Measurements from ENCODE around the gene NES.
A peak's percentile ranks its signal among the peaks of the same experiment; 100 is the strongest.

NES gene

DNA sequence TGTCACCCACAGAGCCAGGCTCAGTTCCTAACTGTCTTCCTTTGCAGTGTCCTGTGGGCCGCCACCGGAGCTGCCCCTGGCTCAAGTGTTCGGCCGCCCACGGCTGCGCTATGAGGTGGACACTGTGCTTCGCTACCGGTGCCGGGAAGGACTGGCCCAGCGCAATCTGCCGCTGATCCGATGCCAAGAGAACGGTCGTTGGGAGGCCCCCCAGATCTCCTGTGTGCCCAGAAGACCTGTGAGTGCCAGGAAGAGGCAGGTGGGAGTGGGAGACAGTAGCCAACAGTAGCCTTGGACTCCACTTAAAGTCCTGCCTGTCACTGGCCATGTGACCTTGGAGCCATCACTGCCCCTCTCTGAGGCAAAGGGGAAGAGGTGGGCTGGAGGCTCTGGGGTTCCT lies 18.7 kb downstream of the NES start:
- TF ChIP-seq CTCF (IDR thresholded peaks at IDR 0.05; ENCODE audit: low read length) (no peak), EZH2phosphoT487 (IDR thresholded peaks at IDR 0.05; ENCODE audit: low read length) (no peak), EZH2 (optimal IDR thresholded peaks at IDR 0.05; ENCODE audit: low read depth, low read length) (no peak)
- peaks cover 29% of the 10 kb centered on the region for H3F3A ChIP-seq (ENCODE audit: insufficient read depth, low read length)
- H3K9me3 ChIP-seq (replicated peaks; ENCODE audit: insufficient read depth, low read length), result no peaks in the 10 kb centered on the region
- H3K4me1 ChIP-seq (ENCODE audit: low read length), result peaks cover 41% of the 10 kb centered on the region
- H2AFZ ChIP-seq (ENCODE audit: low read length), result no peak overlapping the region
- peaks cover 37% of the 10 kb centered on the region for H4K20me1 ChIP-seq (ENCODE audit: insufficient read depth, low read length)
- H3K27me3 ChIP-seq (replicated peaks; ENCODE audit: insufficient read depth, low read length), result no peaks in the 10 kb centered on the region
- no peak for DNase-seq
- H3K9me2 ChIP-seq (replicated peaks; ENCODE audit: insufficient read depth, low read length), result no peaks in the 10 kb centered on the region
- H3K27ac ChIP-seq (ENCODE audit: low read length), result no peak overlapping the region
- H3K4me3 ChIP-seq (ENCODE audit: low read length), result no peak overlapping the region
- H3K36me3 ChIP-seq (replicated peaks; ENCODE audit: insufficient read depth, low read length), result no peaks in the 10 kb centered on the region
- peak overlapping the region; percentile 76 for H3K4me2 ChIP-seq (ENCODE audit: low read depth, low read length)
- H3K79me2 ChIP-seq (ENCODE audit: low read length), result peaks cover 82% of the 10 kb centered on the region
- no peak overlapping the region for H3K9ac ChIP-seq (ENCODE audit: low read length)

DNA sequence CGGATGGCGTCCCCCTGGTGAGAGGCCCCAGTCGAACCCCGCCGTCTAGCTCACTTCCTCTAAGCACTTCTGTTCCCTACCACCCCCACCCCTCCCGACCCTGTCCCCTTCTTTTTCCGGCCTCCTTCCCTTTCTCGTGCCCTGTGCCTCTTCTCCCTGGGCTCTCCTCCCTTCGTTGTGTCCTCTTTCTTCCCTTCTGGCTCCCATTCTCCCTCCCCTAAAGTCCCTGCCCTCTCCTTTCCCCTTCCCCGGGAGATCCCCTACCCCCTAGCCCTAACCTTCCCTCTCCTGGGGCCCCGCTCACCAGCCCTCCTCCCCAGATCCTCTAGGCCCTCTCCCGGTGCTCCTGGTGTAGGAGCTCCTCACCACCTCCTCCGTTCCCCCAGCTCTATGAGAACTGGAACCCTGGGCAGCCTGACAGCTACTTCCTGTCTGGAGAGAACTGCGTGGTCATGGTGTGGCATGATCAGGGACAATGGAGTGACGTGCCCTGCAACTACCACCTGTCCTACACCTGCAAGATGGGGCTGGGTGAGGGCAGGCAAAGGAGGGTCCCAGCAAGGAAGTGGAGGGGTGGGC lies 19.4 kb downstream of the NES start:
- no peak overlapping the region for H2AFZ ChIP-seq (ENCODE audit: low read length)
- H3K4me2 ChIP-seq (ENCODE audit: low read depth, low read length), result peak overlapping the region; percentile 76
- peaks cover 89% of the 10 kb centered on the region for H3K79me2 ChIP-seq (ENCODE audit: low read length)
- TF ChIP-seq EZH2 (optimal IDR thresholded peaks at IDR 0.05; ENCODE audit: low read depth, low read length) (no peak), CTCF (IDR thresholded peaks at IDR 0.05; ENCODE audit: low read length) (no peak; the same call in 1 of the 2 replicates), EZH2phosphoT487 (IDR thresholded peaks at IDR 0.05; ENCODE audit: low read length) (no peak)
- H3K9ac ChIP-seq (ENCODE audit: low read length), result peak overlapping the region; percentile 32; the same call in 1 of the 2 replicates
- H3K27me3 ChIP-seq (replicated peaks; ENCODE audit: insufficient read depth, low read length), result no peaks in the 10 kb centered on the region
- H3K9me2 ChIP-seq (replicated peaks; ENCODE audit: insufficient read depth, low read length), result no peaks in the 10 kb centered on the region
- H3K4me1 ChIP-seq (ENCODE audit: low read length), result peaks cover 34% of the 10 kb centered on the region
- peak overlapping the region; percentile 28; the same call in 1 of the 2 replicates for H3K27ac ChIP-seq (ENCODE audit: low read length)
- DNase-seq, result peak; percentile 37
- H3K4me3 ChIP-seq (ENCODE audit: low read length), result peak overlapping the region; percentile 32; the same call in 1 of the 2 replicates
- H3F3A ChIP-seq (ENCODE audit: insufficient read depth, low read length), result peaks cover 29% of the 10 kb centered on the region
- H3K9me3 ChIP-seq (replicated peaks; ENCODE audit: insufficient read depth, low read length), result no peaks in the 10 kb centered on the region
- H4K20me1 ChIP-seq (ENCODE audit: insufficient read depth, low read length), result peaks cover 41% of the 10 kb centered on the region
- no peaks in the 10 kb centered on the region for H3K36me3 ChIP-seq (replicated peaks; ENCODE audit: insufficient read depth, low read length)

DNA sequence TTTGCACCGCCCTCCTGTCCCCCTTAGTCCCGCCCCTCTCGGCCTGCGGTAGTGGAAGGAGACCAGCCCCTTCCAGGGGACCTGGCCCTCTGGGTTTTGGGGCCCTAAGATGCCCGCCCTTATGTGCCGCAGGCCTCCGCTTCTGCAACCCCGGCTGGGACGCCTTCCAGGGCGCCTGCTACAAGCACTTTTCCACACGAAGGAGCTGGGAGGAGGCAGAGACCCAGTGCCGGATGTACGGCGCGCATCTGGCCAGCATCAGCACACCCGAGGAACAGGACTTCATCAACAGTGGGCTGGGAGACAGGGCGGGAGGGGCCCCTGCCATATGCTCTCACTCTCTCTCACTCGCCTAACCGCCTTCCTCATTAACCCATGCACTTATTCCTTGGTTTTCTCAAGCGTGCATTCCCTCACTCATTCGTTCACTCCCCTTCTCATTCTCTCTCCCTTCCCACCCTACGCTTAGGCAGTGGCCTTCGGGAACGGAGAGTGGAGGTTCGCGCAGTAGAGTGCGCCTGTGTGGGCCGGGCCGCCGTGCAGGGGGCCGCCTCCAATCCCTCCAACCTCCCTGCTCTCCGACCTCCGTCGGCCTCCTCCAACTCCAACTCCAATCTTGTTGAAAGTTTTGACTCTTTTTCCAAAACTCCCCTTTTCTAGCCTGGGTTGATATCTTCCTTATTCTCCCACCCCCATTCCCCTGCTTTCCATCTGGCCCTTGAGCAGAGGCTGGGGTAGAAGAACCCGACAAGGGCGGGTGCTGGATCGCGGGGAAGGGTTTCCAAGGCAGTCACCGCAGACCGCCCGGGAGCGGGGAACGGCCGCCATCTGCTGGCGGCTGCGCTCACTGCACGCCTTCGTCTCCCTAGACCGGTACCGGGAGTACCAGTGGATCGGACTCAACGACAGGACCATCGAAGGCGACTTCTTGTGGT lies 20.1 kb downstream of the NES start:
- H3K9ac ChIP-seq (ENCODE audit: low read length), result peak overlapping the region; percentile 32; the same call in 1 of the 2 replicates
- H3K27me3 ChIP-seq (replicated peaks; ENCODE audit: insufficient read depth, low read length), result no peaks in the 10 kb centered on the region
- peaks cover 94% of the 10 kb centered on the region for H3K79me2 ChIP-seq (ENCODE audit: low read length)
- H3K4me1 ChIP-seq (ENCODE audit: low read length), result peaks cover 27% of the 10 kb centered on the region
- H3K9me3 ChIP-seq (replicated peaks; ENCODE audit: insufficient read depth, low read length), result no peaks in the 10 kb centered on the region
- no peaks in the 10 kb centered on the region for H3K9me2 ChIP-seq (replicated peaks; ENCODE audit: insufficient read depth, low read length)
- H3K4me3 ChIP-seq (ENCODE audit: low read length), result peak overlapping the region; percentile 32; the same call in 1 of the 2 replicates
- peak; percentile 67 for DNase-seq
- no peaks in the 10 kb centered on the region for H3K36me3 ChIP-seq (replicated peaks; ENCODE audit: insufficient read depth, low read length)
- no peak overlapping the region for H2AFZ ChIP-seq (ENCODE audit: low read length)
- H4K20me1 ChIP-seq (ENCODE audit: insufficient read depth, low read length), result peaks cover 46% of the 10 kb centered on the region
- H3K4me2 ChIP-seq (ENCODE audit: low read depth, low read length), result peak overlapping the region; percentile 76
- H3K27ac ChIP-seq (ENCODE audit: low read length), result peak overlapping the region; percentile 28; the same call in 1 of the 2 replicates
- H3F3A ChIP-seq (ENCODE audit: insufficient read depth, low read length), result peaks cover 25% of the 10 kb centered on the region
- TF ChIP-seq CTCF (IDR thresholded peaks at IDR 0.05; ENCODE audit: low read length) (peak; percentile 98), EZH2 (optimal IDR thresholded peaks at IDR 0.05; ENCODE audit: low read depth, low read length) (no peak)

All from MM.1S (cell line).